WTC11 (cell line): ENCODE data around the gene OMD. TPM values are rescaled to one million over a fixed set of nuclear protein-coding genes. Genes with fewer than 3 reads are reported as not detected.
A peak's percentile ranks its signal among the peaks of the same experiment; 100 is the strongest.

Source experiments
- ATAC-seq: fragments of 200-7000 bp; cut with Tn5 transposase; 2 replicates; pipeline ENCODE4 v1.10.0; 2021; ENCODE audit warnings: mild to moderate bottlenecking, moderate library complexity
- CTCF ChIA-PET: fragments of 300-600 bp; sonication (Branson Sonifier 250); formaldehyde crosslinking; loops from one replicate; lab custom pipeline; 2021; ENCODE audit warnings: antibody characterized with exemption; lab: Charles Lee
- POLR2A ChIA-PET: fragments of 350-600 bp; sonication (Branson Sonifier 250); formaldehyde crosslinking; loops from one replicate; lab custom pipeline; 2021; ENCODE audit warnings: antibody characterized with exemption; lab: Charles Lee
- DNase-seq: peaks from one replicate; pipeline ENCODE4 v3.0.0; 2021; ENCODE audit warnings: low spot score
- H3K27ac Mint-ChIP-seq: 2 replicates; pipeline ENCODE4 v1.8.0; 2021; ENCODE audit warnings: mixed read lengths
- H3K27me3 Mint-ChIP-seq: 2 replicates; pipeline ENCODE4 v1.8.0; 2021; ENCODE audit warnings: low read depth, mild to moderate bottlenecking, moderate library complexity, mixed read lengths
- H3K36me3 Mint-ChIP-seq: 2 replicates; pipeline ENCODE4 v1.8.0; 2021; ENCODE audit warnings: mixed read lengths
- H3K4me1 Mint-ChIP-seq: 2 replicates; pipeline ENCODE4 v1.8.0; 2022; ENCODE audit warnings: mixed read lengths
- H3K4me3 Mint-ChIP-seq: 2 replicates; pipeline ENCODE4 v1.8.0; 2021; ENCODE audit warnings: mild to moderate bottlenecking, moderate library complexity, mixed read lengths
- H3K9me3 Mint-ChIP-seq: 2 replicates; pipeline ENCODE4 v1.8.0; 2021; ENCODE audit warnings: mixed read lengths
- CDX4 ChIP-seq: fragments of 250-450 bp; sonication (Bioruptor Pico); IDR thresholded peaks from 2 replicates; pipeline ENCODE4 v1.9.0; 2021; ENCODE audit warnings: moderate library complexity, mild to moderate bottlenecking, inconsistent platforms, borderline replicate concordance
- CTCF ChIP-seq: fragments of 200-600 bp; IDR thresholded peaks from 2 replicates; pipeline ENCODE4 v1.8.0; 2022; ENCODE audit warnings: antibody characterized with exemption
- MYBL2 ChIP-seq: sonication (generic); formaldehyde crosslinking; IDR thresholded peaks from 2 replicates; pipeline ENCODE4 v1.8.1; 2023; ENCODE audit warnings: mild to moderate bottlenecking, moderate library complexity, missing genetic modification reagents
- NFATC4 ChIP-seq: fragments of 250-450 bp; sonication (Bioruptor Pico); IDR thresholded peaks from 2 replicates; pipeline ENCODE4 v1.9.0; 2021; ENCODE audit warnings: mild to moderate bottlenecking
- NFYB ChIP-seq: sonication (generic); formaldehyde crosslinking; conservative IDR thresholded peaks from 2 replicates; pipeline ENCODE4 v1.8.0; 2022; ENCODE audit warnings: low read depth, missing genetic modification reagents
- NR1H2 ChIP-seq: sonication (generic); formaldehyde crosslinking; IDR thresholded peaks from 2 replicates; pipeline ENCODE4 v1.9.0; 2021; ENCODE audit warnings: mild to moderate bottlenecking, moderate library complexity, missing genetic modification reagents
- NR2C2 ChIP-seq: sonication (generic); formaldehyde crosslinking; IDR thresholded peaks from 2 replicates; pipeline ENCODE4 v1.8.0; 2022; ENCODE audit warnings: mild to moderate bottlenecking, missing genetic modification reagents
- PRDM15 ChIP-seq: sonication (generic); formaldehyde crosslinking; IDR thresholded peaks from 2 replicates; pipeline ENCODE4 v1.8.0; 2022; ENCODE audit warnings: missing genetic modification reagents
- PREB ChIP-seq: sonication (generic); formaldehyde crosslinking; IDR thresholded peaks from 2 replicates; pipeline ENCODE4 v1.8.1; 2022; ENCODE audit warnings: mild to moderate bottlenecking, missing genetic modification reagents, moderate library complexity, borderline replicate concordance
- PRRX2 ChIP-seq: fragments of 250-450 bp; sonication (Bioruptor Pico); IDR thresholded peaks from 2 replicates; pipeline ENCODE4 v1.8.0; 2021; ENCODE audit warnings: mild to moderate bottlenecking
- SP1 ChIP-seq: sonication (generic); formaldehyde crosslinking; conservative IDR thresholded peaks from 2 replicates; pipeline ENCODE4 v1.8.1; 2022; ENCODE audit warnings: missing genetic modification reagents
- TP53 ChIP-seq: sonication (generic); formaldehyde crosslinking; IDR thresholded peaks from 2 replicates; pipeline ENCODE4 v1.8.1; 2023; ENCODE audit warnings: mild to moderate bottlenecking, missing genetic modification reagents
- ZBTB21 ChIP-seq: sonication (generic); formaldehyde crosslinking; IDR thresholded peaks from 2 replicates; pipeline ENCODE4 v1.8.1; 2023; ENCODE audit warnings: mild to moderate bottlenecking, missing genetic modification reagents, borderline replicate concordance
- ZNF121 ChIP-seq: sonication (generic); formaldehyde crosslinking; IDR thresholded peaks from 2 replicates; pipeline ENCODE4 v1.8.0; 2023; ENCODE audit warnings: missing genetic modification reagents
- ZNF263 ChIP-seq: sonication (generic); formaldehyde crosslinking; IDR thresholded peaks from 2 replicates; pipeline ENCODE4 v1.8.1; 2022; ENCODE audit warnings: low read depth, mild to moderate bottlenecking, moderate library complexity, missing genetic modification reagents
- ZSCAN18 ChIP-seq: fragments of 250-450 bp; sonication (Bioruptor Pico); IDR thresholded peaks from 2 replicates; pipeline ENCODE4 v2.1.2; 2022; ENCODE audit warnings: mild to moderate bottlenecking, moderate library complexity
- total RNA-seq: library from RNA; stranded (reverse); gene quantifications from 3 replicates; pipeline ENCODE4 v1.2.3, GENCODE V29; 2021
- TF ChIP-seq, protein P1 (sequence below): sonication (generic); formaldehyde crosslinking; IDR thresholded peaks from 2 replicates; pipeline ENCODE4 v1.8.0; 2023; ENCODE audit warnings: missing genetic modification reagents

OMD gene
- total RNA-seq, 1 experiment from 2014 or later: not detected

- H3K9me3 Mint-ChIP-seq: no peaks in the 10 kb centered on the region
- H3K36me3 Mint-ChIP-seq: no peaks in the 10 kb centered on the region
- TF ChIP-seq NFYB (no peak), PRDM15 (no peak), CDX4 (no peak), ZSCAN18 (CRISPR knock-in tag) (no peak), ZBTB21 (CRISPR knock-in tag) (no peak), MYBL2 (no peak), SP1 (no peak), NFATC4 (CRISPR knock-in tag) (no peak)
- ATAC-seq (peak; percentile 36; the same call in 1 of the 2 replicates), DNase-seq (no peak)
- CTCF ChIA-PET: interaction anchor here (1.0 kb wide), 1 partner anchor 40 kb away, joined by 3 read pairs; no protein-coding TSS in a partner anchor
- POLR2A ChIA-PET: no interaction called here
- no peak overlapping the region for H3K4me3 Mint-ChIP-seq
- H3K4me1 Mint-ChIP-seq: peaks cover 6% of the 10 kb centered on the region; the same call in 1 of the 2 replicates
- H3K27ac Mint-ChIP-seq: no peak overlapping the region
- H3K27me3 Mint-ChIP-seq: no peaks in the 10 kb centered on the region
Observed at GRCh38 chr9:92463387-92463786, 39.1 kb upstream of the OMD start.

- Mint-ChIP-seq H3K27ac (no peak overlapping the region), H3K9me3 (no peaks in the 10 kb centered on the region), H3K4me1 (peaks cover under 1% of the 10 kb centered on the region; the same call in 1 of the 2 replicates), H3K36me3 (no peaks in the 10 kb centered on the region), H3K27me3 (no peaks in the 10 kb centered on the region), H3K4me3 (no peak overlapping the region)
- ChIA-PET CTCF (no interaction called here), POLR2A (no interaction called here)
- TF ChIP-seq ZNF263 (CRISPR knock-in tag) (no peak), CDX4 (no peak), NR1H2 (CRISPR knock-in tag) (no peak), PRRX2 (CRISPR knock-in tag) (no peak), NR2C2 (no peak), TP53 (no peak)
- TF ChIP-seq, protein P1, sequence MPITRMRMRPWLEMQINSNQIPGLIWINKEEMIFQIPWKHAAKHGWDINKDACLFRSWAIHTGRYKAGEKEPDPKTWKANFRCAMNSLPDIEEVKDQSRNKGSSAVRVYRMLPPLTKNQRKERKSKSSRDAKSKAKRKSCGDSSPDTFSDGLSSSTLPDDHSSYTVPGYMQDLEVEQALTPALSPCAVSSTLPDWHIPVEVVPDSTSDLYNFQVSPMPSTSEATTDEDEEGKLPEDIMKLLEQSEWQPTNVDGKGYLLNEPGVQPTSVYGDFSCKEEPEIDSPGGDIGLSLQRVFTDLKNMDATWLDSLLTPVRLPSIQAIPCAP (CRISPR knock-in tag): no peak
- no peak for ATAC-seq
- DNase-seq: no peak
Observed at GRCh38 chr9:92457576-92457975, 33.3 kb upstream of the OMD start.

DNA sequence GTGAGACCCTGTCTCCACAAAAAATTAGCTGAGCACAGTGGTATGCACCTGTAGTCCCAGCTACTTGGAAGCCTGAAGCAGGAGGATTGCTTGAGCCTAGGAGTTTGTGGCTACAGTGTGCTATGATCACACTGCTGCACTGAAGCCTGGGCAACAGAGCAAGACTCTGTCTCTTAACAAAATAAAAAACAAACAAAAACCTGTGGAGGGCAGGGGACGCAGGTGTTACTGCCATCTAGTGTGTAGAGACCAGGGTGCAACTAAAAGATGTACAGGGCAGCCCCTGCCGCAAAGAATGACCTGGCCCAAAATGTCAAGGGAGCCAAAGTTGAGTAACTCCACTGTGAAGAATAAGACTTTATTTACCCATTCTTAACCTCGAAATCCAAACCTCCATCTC is 30.9 kb upstream of the OMD start:
- peak; percentile 26 for DNase-seq
- Mint-ChIP-seq H3K4me1 (no peaks in the 10 kb centered on the region), H3K36me3 (0 out of 2 replicates have a peak, but pooled peaks cover 3% of the 10 kb centered on the region), H3K9me3 (no peaks in the 10 kb centered on the region), H3K4me3 (no peak overlapping the region), H3K27me3 (no peaks in the 10 kb centered on the region), H3K27ac (no peak overlapping the region)
- POLR2A ChIA-PET: no interaction called here
- ATAC-seq: peak; percentile 86
- TF ChIP-seq PREB (CRISPR knock-in tag): no peak
- 0 out of 2 replicates have a peak, but pooled peaks have one; percentile 41 for TF ChIP-seq CTCF
- TF ChIP-seq ZNF121 (CRISPR knock-in tag): peak; percentile 98
- CTCF ChIA-PET: interaction anchor here (0.6 to 0.7 kb wide), 2 partner anchors 10 to 127 kb away, joined by 3 to 4 read pairs; no protein-coding TSS in a partner anchor
